Neuronal stem cell (in vitro differentiated cells): Measurements from ENCODE around the gene SUSD3.
A peak's percentile ranks its signal among the peaks of the same experiment; 100 is the strongest.

Experiments used
- DNase-seq: peaks from one replicate; pipeline ENCODE4 v3.0.0-alpha.2; 2013; ENCODE audit warnings: low spot score
- H2AFZ ChIP-seq: one replicate; pipeline ENCODE4 v1.6.1; 2013; ENCODE audit warnings: mild to moderate bottlenecking, low read length, inconsistent platforms
- H2AK5ac ChIP-seq: 2 replicates; pipeline ENCODE4 v1.6.1; 2013; ENCODE audit warnings: low read depth, mild to moderate bottlenecking, inconsistent platforms, low read length, moderate library complexity, mixed read lengths
- H2BK120ac ChIP-seq: 2 replicates; pipeline ENCODE4 v1.6.1; 2013; ENCODE audit warnings: low read depth, mild to moderate bottlenecking, inconsistent platforms, low read length, moderate library complexity, mixed read lengths
- H2BK12ac ChIP-seq: one replicate; pipeline ENCODE4 v1.6.1; 2013; ENCODE audit warnings: low read length, inconsistent platforms
- H2BK15ac ChIP-seq: 2 replicates; pipeline ENCODE4 v1.6.1; 2013; ENCODE audit warnings: mild to moderate bottlenecking, low read length, inconsistent platforms, mixed read lengths
- H2BK5ac ChIP-seq: one replicate; pipeline ENCODE4 v1.6.1; 2013; ENCODE audit warnings: inconsistent platforms, mild to moderate bottlenecking, low read length, moderate library complexity
- H3K14ac ChIP-seq: one replicate; pipeline ENCODE4 v1.6.1; 2013; ENCODE audit warnings: low read length, inconsistent platforms
- H3K18ac ChIP-seq: 2 replicates; pipeline ENCODE4 v1.6.1; 2013; ENCODE audit warnings: low read length, inconsistent platforms
- H3K23ac ChIP-seq: 2 replicates; pipeline ENCODE4 v1.6.1; 2013; ENCODE audit warnings: low read depth, mild to moderate bottlenecking, mixed read lengths, low read length, inconsistent platforms; ENCODE audit not compliant: poor library complexity
- H3K27ac ChIP-seq: replicated peaks from 3 replicates; pipeline ENCODE4 v1.5.1; 2013; ENCODE audit warnings: low read length, inconsistent platforms
- H3K27me3 ChIP-seq, 3 experiments: 2 replicates each; pipeline ENCODE4 v1.6.1; 2013; ENCODE audit warnings: low read length in 3 of 3, mild to moderate bottlenecking in 2 of 3, inconsistent platforms in 1 of 3, low read depth in 1 of 3, mixed read lengths in 1 of 3, moderate library complexity in 1 of 3; ENCODE audit not compliant: control insufficient read depth in 3 of 3, insufficient read depth in 3 of 3
- H3K36me3 ChIP-seq, 2 donors: replicated peaks in 1 of 2; 2 replicates each; pipeline ENCODE4 v1.6.1; 2013; ENCODE audit warnings: low read length in 2 of 2; ENCODE audit not compliant: control insufficient read depth in 2 of 2, insufficient read depth in 2 of 2
- H3K4ac ChIP-seq: 2 replicates; pipeline ENCODE4 v1.6.1; 2013; ENCODE audit warnings: inconsistent platforms, mild to moderate bottlenecking, low read length, moderate library complexity
- H3K4me1 ChIP-seq, 2 donors: 1 replicate in 1 of 2; 2 replicates in 1 of 2; pipeline ENCODE4 v1.6.1; 2013; ENCODE audit warnings: low read length in 2 of 2, low read depth in 1 of 2; ENCODE audit not compliant: control insufficient read depth in 2 of 2, insufficient read depth in 1 of 2
- H3K4me2 ChIP-seq: one replicate; pipeline ENCODE4 v1.6.1; 2013; ENCODE audit warnings: mild to moderate bottlenecking, low read length, inconsistent platforms; ENCODE audit not compliant: insufficient read depth, poor library complexity, severe bottlenecking
- H3K4me3 ChIP-seq, 2 donors: 2 replicates each; pipeline ENCODE4 v1.5.1; 2013; ENCODE audit warnings: low read length in 2 of 2, mild to moderate bottlenecking in 2 of 2, inconsistent platforms in 1 of 2, moderate library complexity in 1 of 2
- H3K79me1 ChIP-seq: one replicate; pipeline ENCODE4 v1.6.1; 2013; ENCODE audit warnings: low read depth, mild to moderate bottlenecking, inconsistent platforms, low read length, moderate library complexity
- H3K9ac ChIP-seq: one replicate; pipeline ENCODE4 v1.6.1; 2013; ENCODE audit warnings: mild to moderate bottlenecking, low read depth, low read length, inconsistent platforms; ENCODE audit not compliant: poor library complexity
- H3K9me3 ChIP-seq, 2 donors: replicated peaks in 1 of 2; 2 replicates each; pipeline versions ENCODE3 to v1.6.1; 2013; ENCODE audit warnings: low read length in 2 of 2, mild to moderate bottlenecking in 2 of 2, inconsistent platforms in 1 of 2, low read depth in 1 of 2, mixed read lengths in 1 of 2, moderate library complexity in 1 of 2; ENCODE audit not compliant: control insufficient read depth in 2 of 2, insufficient read depth in 1 of 2
- H4K8ac ChIP-seq: one replicate; pipeline ENCODE4 v1.6.1; 2013; ENCODE audit warnings: low read depth, mild to moderate bottlenecking, inconsistent platforms, low read length, moderate library complexity
- H4K91ac ChIP-seq: one replicate; pipeline ENCODE4 v1.6.1; 2013; ENCODE audit warnings: low read length, low read depth, mild to moderate bottlenecking, inconsistent platforms; ENCODE audit not compliant: poor library complexity
- WGBS, 2 donors: extraction: QIAGEN DNeasy Blood & Tissue Kit; methylation state at CpG; one replicate each; pipeline ENCODE4 v1.1.7; 2013; ENCODE audit warnings: missing lambda C conversion rate in 2 of 2, mixed read lengths in 1 of 2; ENCODE audit not compliant: insufficient read length in 2 of 2, insufficient replicate concordance in 1 of 2; ENCODE audit errors: extremely low coverage in 2 of 2; 5-methylcytosine and 5-hydroxymethylcytosine counted together

The SUSD3 gene

DNA sequence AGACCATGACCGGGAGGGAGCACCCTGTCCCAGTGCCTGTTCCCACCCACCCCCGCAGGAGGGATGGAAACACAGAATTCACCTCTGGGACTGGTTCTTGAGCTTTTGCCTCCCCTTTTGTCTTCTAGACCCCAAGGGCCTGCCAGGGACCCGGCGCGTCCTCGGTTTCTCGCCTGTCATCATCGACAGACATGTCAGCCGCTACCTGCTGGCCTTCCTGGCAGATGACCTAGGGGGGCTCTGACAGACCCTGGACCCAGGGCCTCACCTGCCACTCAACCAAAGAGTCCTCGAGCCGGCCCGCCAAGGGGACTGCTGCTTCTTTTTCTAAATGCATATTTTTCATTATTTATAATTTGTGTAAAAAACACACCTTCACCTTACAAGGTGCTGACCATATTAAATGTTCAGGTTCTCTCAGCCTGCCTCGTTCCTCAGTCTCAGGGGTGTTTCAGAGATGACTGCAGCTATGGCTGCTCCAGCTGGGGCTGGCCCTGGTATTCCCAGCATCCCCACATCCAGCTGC is 54.4 kb downstream of the SUSD3 start:
- H3K18ac ChIP-seq, result no peak overlapping the region
- H2BK5ac ChIP-seq, result no peak overlapping the region
- peak overlapping the region; percentile 28 for H2AK5ac ChIP-seq
- no peak overlapping the region for H3K4ac ChIP-seq
- peak overlapping the region; percentile 60 for H3K9ac ChIP-seq
- no peak overlapping the region for H3K4me2 ChIP-seq
- no peak overlapping the region for H3K4me3 ChIP-seq
- no peak overlapping the region for H2AFZ ChIP-seq
- H4K8ac ChIP-seq, result no peak overlapping the region
- no peak overlapping the region for H3K14ac ChIP-seq
- no peak for DNase-seq
- peaks cover 0 to 5% of the 10 kb centered on the region in 2 donors for H3K36me3 ChIP-seq
- no peak overlapping the region for H3K27ac ChIP-seq
- H2BK120ac ChIP-seq, result peak overlapping the region; percentile 41
- no peaks in the 10 kb centered on the region for H3K9me3 ChIP-seq
- no peak overlapping the region for H3K23ac ChIP-seq
- no peak overlapping the region for H4K91ac ChIP-seq
- no peak overlapping the region for H2BK12ac ChIP-seq
- no peaks in the 10 kb centered on the region for H3K27me3 ChIP-seq
- H3K79me1 ChIP-seq, result peaks cover 2% of the 10 kb centered on the region
- WGBS, 2 donors, result no CpG with 5 or more reads among the region's 13 CpGs
- H3K4me1 ChIP-seq, result peaks cover 0 to 5% of the 10 kb centered on the region in 2 donors
- no peak overlapping the region for H2BK15ac ChIP-seq

DNA sequence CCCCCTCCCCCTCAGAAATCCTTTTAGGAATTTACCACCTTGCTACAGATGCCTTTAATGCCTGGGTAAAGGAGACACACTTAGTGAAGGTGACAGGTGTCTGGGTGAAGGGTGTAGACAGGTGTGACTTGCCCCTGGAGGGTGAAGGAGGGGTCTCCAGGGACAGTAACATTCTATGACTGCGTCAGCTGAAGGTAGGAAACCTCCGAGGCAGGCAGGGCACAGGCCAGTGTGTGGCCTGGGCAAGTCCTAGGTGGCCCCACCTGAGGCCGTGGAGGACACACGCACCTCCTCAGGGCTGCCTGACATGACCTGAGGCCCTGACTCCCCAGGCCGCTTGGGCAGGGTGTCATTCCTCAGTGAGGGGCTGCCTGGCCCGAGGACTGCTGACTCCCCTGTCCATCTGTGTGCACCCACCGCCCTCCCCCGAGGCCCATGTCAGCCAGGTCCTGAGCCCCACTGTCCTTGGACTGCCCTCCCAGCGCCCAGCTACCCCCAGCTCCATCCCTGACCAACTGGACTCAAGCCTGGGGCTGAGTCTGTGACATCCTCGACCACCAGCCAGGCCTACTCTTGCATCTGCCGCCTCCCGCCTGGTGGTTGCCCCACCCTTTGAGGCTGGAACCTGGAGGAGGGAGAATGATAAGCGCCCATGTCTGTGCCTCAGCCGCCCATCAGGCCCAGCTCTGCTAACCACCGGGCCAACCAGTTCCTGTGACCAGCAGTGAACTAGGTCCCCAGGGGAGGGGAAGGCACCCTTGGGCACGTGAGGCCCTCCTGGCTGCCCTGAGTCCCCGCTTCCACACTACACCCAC is 55.9 kb downstream of the SUSD3 start:
- Histone ChIP-seq H3K9me3 (no peaks in the 10 kb centered on the region), H3K79me1 (no peaks in the 10 kb centered on the region), H3K4me2 (no peak overlapping the region), H3K9ac (no peak overlapping the region), H3K27me3 (no peaks in the 10 kb centered on the region), H2BK12ac (peak overlapping the region; percentile 58), H4K8ac (no peak overlapping the region), H3K4me1 (peaks cover 0 to 5% of the 10 kb centered on the region in 2 donors), H4K91ac (no peak overlapping the region), H3K14ac (peak overlapping the region; percentile 94), H3K4ac (no peak overlapping the region), H2AFZ (no peak overlapping the region), H3K27ac (no peak overlapping the region), H3K23ac (no peak overlapping the region), H2BK120ac (no peak overlapping the region), H2BK15ac (no peak overlapping the region), H2AK5ac (peak overlapping the region; percentile 92), H3K18ac (peak overlapping the region; percentile 85), H2BK5ac (no peak overlapping the region), H3K36me3 (peaks cover 0 to 5% of the 10 kb centered on the region in 2 donors), H3K4me3 (no peak overlapping the region)
- no peak for DNase-seq
- WGBS, 2 donors, result no CpG with 5 or more reads among the region's 17 CpGs

GRCh38 chr9:93114984-93115335 is 56.5 kb downstream of the SUSD3 start:
- H3K27ac ChIP-seq, result no peak overlapping the region
- no peak overlapping the region for H3K23ac ChIP-seq
- peak overlapping the region; percentile 85 for H3K18ac ChIP-seq
- H2AFZ ChIP-seq, result no peak overlapping the region
- H2BK120ac ChIP-seq, result no peak overlapping the region
- WGBS, 2 donors, result no CpG with 5 or more reads among the region's 5 CpGs
- no peak overlapping the region for H3K14ac ChIP-seq
- H3K4me3 ChIP-seq, result no peak overlapping the region
- H3K9me3 ChIP-seq, result no peaks in the 10 kb centered on the region
- no peak overlapping the region for H3K9ac ChIP-seq
- H2AK5ac ChIP-seq, result peak overlapping the region; percentile 92
- H4K8ac ChIP-seq, result no peak overlapping the region
- peaks cover 0 to 5% of the 10 kb centered on the region in 2 donors for H3K36me3 ChIP-seq
- no peak overlapping the region for H2BK5ac ChIP-seq
- no peak overlapping the region for H4K91ac ChIP-seq
- H3K4me1 ChIP-seq, result peaks cover 0 to 5% of the 10 kb centered on the region in 2 donors
- H3K4me2 ChIP-seq, result no peak overlapping the region
- H3K4ac ChIP-seq, result no peak overlapping the region
- no peak overlapping the region for H2BK12ac ChIP-seq
- H2BK15ac ChIP-seq, result no peak overlapping the region
- no peaks in the 10 kb centered on the region for H3K79me1 ChIP-seq
- H3K27me3 ChIP-seq, result no peaks in the 10 kb centered on the region
- DNase-seq, result no peak

DNA sequence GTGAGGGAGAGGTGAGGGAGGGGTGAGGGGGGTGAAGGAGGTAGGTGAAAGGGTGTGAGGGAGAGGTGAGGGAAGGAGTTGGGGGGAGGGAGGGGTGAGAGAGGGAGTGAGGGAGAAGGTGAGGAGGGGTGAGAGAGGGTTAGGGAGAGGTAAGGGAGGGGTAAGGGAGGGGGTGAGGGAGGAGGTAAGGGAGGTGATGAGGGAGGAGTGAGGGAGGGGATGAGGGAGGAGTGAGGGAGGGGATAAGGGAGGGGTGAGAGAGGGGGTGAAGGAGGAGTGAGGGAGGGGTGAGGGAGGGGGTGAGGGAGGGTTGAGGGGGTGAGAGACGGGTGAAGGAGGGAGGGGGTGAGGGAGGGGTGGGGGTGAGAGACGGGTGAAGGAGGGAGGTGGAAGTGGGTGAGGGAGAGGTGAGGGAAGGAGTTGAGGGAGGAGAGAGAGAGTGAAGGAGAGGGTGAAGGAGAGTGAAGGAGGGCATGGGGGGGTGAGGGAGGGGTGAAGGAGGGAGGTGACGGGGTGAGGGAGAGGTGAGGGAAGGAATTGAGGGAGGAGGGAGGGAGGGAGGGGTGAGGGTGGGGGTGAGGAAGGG is 57.1 kb downstream of the SUSD3 start:
- DNase-seq, result no peak
- no peak overlapping the region for H3K4me2 ChIP-seq
- H2BK12ac ChIP-seq, result no peak overlapping the region
- H2AK5ac ChIP-seq, result no peak overlapping the region
- no peak overlapping the region for H4K8ac ChIP-seq
- H3K4me1 ChIP-seq, result peaks cover 0 to 5% of the 10 kb centered on the region in 2 donors
- no peak overlapping the region for H4K91ac ChIP-seq
- WGBS, 2 donors, result 96% methylated on average over 3 of the region's 3 CpGs; no CpG with 5 or more reads in 1 of the 2 donors
- no peak overlapping the region for H3K4ac ChIP-seq
- no peak overlapping the region for H2BK120ac ChIP-seq
- no peak overlapping the region for H3K27ac ChIP-seq
- peaks cover 0 to 5% of the 10 kb centered on the region in 2 donors for H3K36me3 ChIP-seq
- H3K27me3 ChIP-seq, result no peaks in the 10 kb centered on the region
- no peak overlapping the region for H3K23ac ChIP-seq
- no peak overlapping the region for H3K9ac ChIP-seq
- no peaks in the 10 kb centered on the region for H3K9me3 ChIP-seq
- no peak overlapping the region for H2BK5ac ChIP-seq
- no peak overlapping the region for H3K14ac ChIP-seq
- H3K18ac ChIP-seq, result no peak overlapping the region
- H2AFZ ChIP-seq, result no peak overlapping the region
- no peak overlapping the region for H2BK15ac ChIP-seq
- no peak overlapping the region for H3K4me3 ChIP-seq
- no peaks in the 10 kb centered on the region for H3K79me1 ChIP-seq
